CD14-positive monocyte (primary cell): Measurements from ENCODE around the gene R3HDM2. TPM values are rescaled to one million over a fixed set of nuclear protein-coding genes. Genes with fewer than 3 reads are reported as not detected.
A peak's percentile ranks its signal among the peaks of the same experiment; 100 is the strongest.

Source experiments
- DNase-seq, 3 donors: peaks; one replicate each; pipeline ENCODE4 v3.0.0-alpha.2; 2011 to 2022
- H2AFZ ChIP-seq: 2 replicates; pipeline ENCODE4 v1.6.0; 2012; ENCODE audit warnings: mild to moderate bottlenecking, low read depth, low read length, inconsistent platforms; ENCODE audit not compliant: insufficient read depth, poor library complexity, severe bottlenecking
- H3K27ac ChIP-seq, 2 donors: 1 replicate in 1 of 2; 2 replicates in 1 of 2; pipeline ENCODE4 v1.5.1; 2012 to 2013; ENCODE audit warnings: low read length in 2 of 2, control low read depth in 1 of 2, inconsistent platforms in 1 of 2, low read depth in 1 of 2, mild to moderate bottlenecking in 1 of 2
- H3K27me3 ChIP-seq, 2 donors: one replicate each; pipeline versions ENCODE4 v1.6.0 to v1.6.1; 2011 to 2013; ENCODE audit warnings: low read length in 2 of 2; ENCODE audit not compliant: control insufficient read depth in 2 of 2, insufficient read depth in 2 of 2
- H3K36me3 ChIP-seq, 2 donors: replicated peaks in 1 of 2; 1 replicate in 1 of 2; 2 replicates in 1 of 2; pipeline versions ENCODE4 v1.5.1 to v1.6.1; 2012 to 2013; ENCODE audit warnings: low read length in 2 of 2, control low read depth in 1 of 2, inconsistent platforms in 1 of 2, mild to moderate bottlenecking in 1 of 2; ENCODE audit not compliant: insufficient read depth in 2 of 2, control insufficient read depth in 1 of 2
- H3K4me1 ChIP-seq, 2 donors: 1 replicate in 1 of 2; 2 replicates in 1 of 2; pipeline versions ENCODE4 v1.5.1 to v1.6.1; 2012 to 2013; ENCODE audit warnings: low read length in 2 of 2, control low read depth in 1 of 2, inconsistent platforms in 1 of 2, mild to moderate bottlenecking in 1 of 2, moderate library complexity in 1 of 2; ENCODE audit not compliant: insufficient read depth in 2 of 2, control insufficient read depth in 1 of 2
- H3K4me2 ChIP-seq: replicated peaks from 2 replicates; pipeline ENCODE3; 2012; ENCODE audit warnings: low read length, moderate library complexity, mild to moderate bottlenecking; ENCODE audit not compliant: poor library complexity, severe bottlenecking; ENCODE audit errors: extremely low read depth
- H3K4me3 ChIP-seq, 3 experiments: fragments of 200-600 bp in 1 of 3; sonication (generic) in 1 of 3; replicated peaks in 1 of 3; 1 replicate in 2 of 3; 2 replicates in 1 of 3; pipeline ENCODE4 v1.5.1; 2011 to 2013; ENCODE audit warnings: low read length in 3 of 3, mild to moderate bottlenecking in 3 of 3, control low read depth in 2 of 3, low read depth in 2 of 3, inconsistent platforms in 1 of 3, moderate library complexity in 1 of 3
- H3K79me2 ChIP-seq: 2 replicates; pipeline ENCODE4 v1.6.0; 2012; ENCODE audit warnings: mild to moderate bottlenecking, control low read depth, inconsistent platforms, low read length, moderate library complexity; ENCODE audit not compliant: insufficient read depth
- H3K9ac ChIP-seq: 2 replicates; pipeline ENCODE4 v1.6.0; 2017; ENCODE audit warnings: low read length, mild to moderate bottlenecking; ENCODE audit not compliant: insufficient read depth, poor library complexity, severe bottlenecking
- H3K9me3 ChIP-seq, 2 donors: replicated peaks in 1 of 2; 1 replicate in 1 of 2; 2 replicates in 1 of 2; pipeline versions ENCODE4 v1.5.1 to v1.6.1; 2012 to 2013; ENCODE audit warnings: low read length in 2 of 2, control low read depth in 1 of 2; ENCODE audit not compliant: control insufficient read depth in 1 of 2, insufficient read depth in 1 of 2
- H4K20me1 ChIP-seq: 2 replicates; pipeline ENCODE4 v1.6.0; 2012; ENCODE audit warnings: mild to moderate bottlenecking, low read length, control low read depth, moderate library complexity; ENCODE audit not compliant: insufficient read depth
- H3K27ac Mint-ChIP-seq, 7 donors: one replicate each; pipeline ENCODE4 v1.8.0; 2020; ENCODE audit warnings: mild to moderate bottlenecking in 7 of 7, mixed read lengths in 7 of 7, moderate library complexity in 6 of 7, inconsistent platforms in 2 of 7
- H3K27me3 Mint-ChIP-seq, 3 donors: one replicate each; pipeline ENCODE4 v1.8.0; 2021 to 2022; ENCODE audit warnings: low read depth in 3 of 3, mild to moderate bottlenecking in 3 of 3, mixed read lengths in 3 of 3, moderate library complexity in 3 of 3, inconsistent platforms in 1 of 3
- H3K36me3 Mint-ChIP-seq, 2 donors: one replicate each; pipeline ENCODE4 v1.8.0; 2020; ENCODE audit warnings: mixed read lengths in 2 of 2, inconsistent platforms in 1 of 2, mild to moderate bottlenecking in 1 of 2
- H3K4me1 Mint-ChIP-seq: one replicate; pipeline ENCODE4 v1.8.0; 2020; ENCODE audit warnings: mild to moderate bottlenecking, mixed read lengths
- H3K4me3 Mint-ChIP-seq, 2 donors: one replicate each; pipeline ENCODE4 v1.8.0; 2020; ENCODE audit warnings: mild to moderate bottlenecking in 2 of 2, mixed read lengths in 2 of 2, moderate library complexity in 1 of 2
- H3K9me3 Mint-ChIP-seq, 7 donors: one replicate each; pipeline ENCODE4 v1.8.0; 2020 to 2022; ENCODE audit warnings: mixed read lengths in 7 of 7, mild to moderate bottlenecking in 6 of 7, moderate library complexity in 6 of 7, inconsistent platforms in 2 of 7
- CTCF ChIP-seq: fragments of 200-600 bp; IDR thresholded peaks from one replicate; pipeline ENCODE4 v1.8.0; 2022; ENCODE audit warnings: antibody characterized with exemption, mild to moderate bottlenecking
- WGBS: methylation state at CpG from one replicate; pipeline ENCODE4 v1.1.5; 2013; ENCODE audit warnings: missing lambda C conversion rate; ENCODE audit not compliant: insufficient coverage; 5-methylcytosine and 5-hydroxymethylcytosine counted together
- intact Hi-C, 2 donors: fragments of 100-400 bp; cut with micrococcal nuclease; formaldehyde crosslinking; loops; one replicate each; pipeline versions ENCODE4 v1.15.0 to v1.15.1; 2023
- polyA plus RNA-seq, 3 donors: library from polyadenylated mRNA; depleted of rRNA in 1 of 3; unstranded in 2 of 3; stranded (reverse) in 1 of 3; fragments of 300-500 nt in 2 of 3; fragments of >200 nt in 1 of 3; fragmentation: Illumina TruSeq in 2 of 3; gene quantifications; 1 replicate in 2 of 3; 2 replicates in 1 of 3; pipeline ENCODE4 v1.2.3, GENCODE V29; 2012 to 2021

The R3HDM2 gene
- polyA plus RNA-seq, 3 donors, result 4.2 to 69.4 (median 7.3) TPM

DNA sequence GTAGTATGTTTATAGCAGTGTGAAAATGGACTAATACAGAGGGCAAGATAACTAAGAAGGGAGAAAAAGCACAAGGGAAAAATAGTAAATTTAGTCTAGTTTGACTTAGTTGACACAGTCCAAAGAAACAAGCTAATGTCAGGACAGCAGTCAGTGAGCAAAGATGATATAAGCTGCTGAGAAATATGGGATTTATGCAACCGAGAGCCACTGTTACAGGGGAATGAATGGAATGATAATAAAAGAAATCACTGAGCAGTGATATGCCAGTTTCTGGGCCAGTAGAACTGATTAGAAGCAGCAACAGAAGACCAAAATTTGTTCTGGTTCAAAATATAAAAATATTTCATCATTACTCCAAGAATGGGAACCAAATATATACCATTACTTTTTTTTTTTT is 60.1 kb downstream of the R3HDM2 start:
- WGBS, result no CpG with 5 or more reads among the region's 1 CpG
- Histone ChIP-seq H3K27me3 (no peaks in the 10 kb centered on the region), H3K9ac (no peak overlapping the region), H3K79me2 (peaks cover 10% of the 10 kb centered on the region), H3K4me2 (no peak overlapping the region), H3K4me1 (no peaks in the 10 kb centered on the region), H3K36me3 (peaks cover 0 to 39% of the 10 kb centered on the region in 2 donors), H3K4me3 (no peak overlapping the region), H3K9me3 (peaks cover 0 to 5% of the 10 kb centered on the region in 2 donors), H2AFZ (no peak overlapping the region), H3K27ac (no peak overlapping the region), H4K20me1 (peaks cover 19% of the 10 kb centered on the region)
- intact Hi-C loops, result no loop called here
- no peaks in the 10 kb centered on the region for H3K27me3 Mint-ChIP-seq
- peaks cover 0 to 19% (median 7%) of the 10 kb centered on the region in 7 donors for H3K9me3 Mint-ChIP-seq
- no peak overlapping the region for H3K4me3 Mint-ChIP-seq
- TF ChIP-seq CTCF, result no peak
- no peak overlapping the region for H3K27ac Mint-ChIP-seq
- H3K4me1 Mint-ChIP-seq, result peaks cover 3% of the 10 kb centered on the region
- peaks cover 34 to 55% of the 10 kb centered on the region in 2 donors for H3K36me3 Mint-ChIP-seq
- no peak for DNase-seq

DNA sequence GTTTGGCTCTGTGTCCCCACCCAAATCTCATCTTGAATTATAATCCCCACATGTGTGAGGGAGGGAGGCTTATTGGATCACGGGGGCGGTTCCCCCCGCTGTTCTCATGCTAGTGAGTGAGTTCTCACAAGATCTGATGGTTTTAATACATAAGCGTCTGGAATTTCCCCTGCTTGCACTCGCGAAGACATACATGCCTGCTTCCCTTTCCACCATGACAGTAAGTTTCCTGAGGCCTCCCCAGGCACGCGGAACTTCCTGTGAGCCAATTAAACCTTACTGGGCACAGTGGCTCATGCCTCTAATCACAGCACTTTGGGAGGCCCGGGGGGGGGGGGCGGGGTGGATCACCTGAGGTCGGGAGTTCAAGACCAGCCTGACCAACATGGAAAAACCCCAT is 60.8 kb downstream of the R3HDM2 start:
- WGBS, result no CpG with 5 or more reads among the region's 11 CpGs
- no peak overlapping the region for H3K4me2 ChIP-seq
- Mint-ChIP-seq H3K36me3 (peaks cover 34 to 55% of the 10 kb centered on the region in 2 donors), H3K27ac (peak overlapping the region in 2 of 7 donors; percentile 25 to 82), H3K9me3 (peaks cover 0 to 19% (median 7%) of the 10 kb centered on the region in 7 donors), H3K4me1 (peaks cover 3% of the 10 kb centered on the region), H3K27me3 (no peaks in the 10 kb centered on the region), H3K4me3 (no peak overlapping the region)
- H3K4me1 ChIP-seq, result no peaks in the 10 kb centered on the region
- TF ChIP-seq CTCF, result no peak
- DNase-seq, result peak in 2 of 3 donors; percentile 5 to 20
- H4K20me1 ChIP-seq, result peaks cover 15% of the 10 kb centered on the region
- no peaks in the 10 kb centered on the region for H3K27me3 ChIP-seq
- intact Hi-C loops, result no loop called here
- H3K9ac ChIP-seq, result no peak overlapping the region
- H3K27ac ChIP-seq, result no peak overlapping the region
- peaks cover 0 to 34% of the 10 kb centered on the region in 2 donors for H3K36me3 ChIP-seq
- H2AFZ ChIP-seq, result no peak overlapping the region
- no peak overlapping the region for H3K4me3 ChIP-seq
- H3K9me3 ChIP-seq, result peaks cover 0 to 5% of the 10 kb centered on the region in 2 donors
- H3K79me2 ChIP-seq, result peaks cover 10% of the 10 kb centered on the region
